WTC11 (cell line): ENCODE data around the gene PTPN7. TPM values are rescaled to one million over a fixed set of nuclear protein-coding genes. Genes with fewer than 3 reads are reported as not detected.
"Not testable (repeated sequence)": the region's sequence is repeated elsewhere in the genome, so short reads cannot be mapped to it uniquely, and the experiment has no call there.

Experiments
- ATAC-seq: fragments of 200-7000 bp; cut with Tn5 transposase; 2 replicates; pipeline ENCODE4 v1.10.0; 2021; ENCODE audit warnings: mild to moderate bottlenecking, moderate library complexity
- CTCF ChIA-PET: fragments of 300-600 bp; sonication (Branson Sonifier 250); formaldehyde crosslinking; loops from one replicate; lab custom pipeline; 2021; ENCODE audit warnings: antibody characterized with exemption; lab: Charles Lee
- POLR2A ChIA-PET: fragments of 350-600 bp; sonication (Branson Sonifier 250); formaldehyde crosslinking; loops from one replicate; lab custom pipeline; 2021; ENCODE audit warnings: antibody characterized with exemption; lab: Charles Lee
- DNase-seq: peaks from one replicate; pipeline ENCODE4 v3.0.0; 2021; ENCODE audit warnings: low spot score
- H3K27ac Mint-ChIP-seq: 2 replicates; pipeline ENCODE4 v1.8.0; 2021; ENCODE audit warnings: mixed read lengths
- H3K27me3 Mint-ChIP-seq: 2 replicates; pipeline ENCODE4 v1.8.0; 2021; ENCODE audit warnings: low read depth, mild to moderate bottlenecking, moderate library complexity, mixed read lengths
- H3K36me3 Mint-ChIP-seq: 2 replicates; pipeline ENCODE4 v1.8.0; 2021; ENCODE audit warnings: mixed read lengths
- H3K4me1 Mint-ChIP-seq: 2 replicates; pipeline ENCODE4 v1.8.0; 2022; ENCODE audit warnings: mixed read lengths
- H3K4me3 Mint-ChIP-seq: 2 replicates; pipeline ENCODE4 v1.8.0; 2021; ENCODE audit warnings: mild to moderate bottlenecking, moderate library complexity, mixed read lengths
- H3K9me3 Mint-ChIP-seq: 2 replicates; pipeline ENCODE4 v1.8.0; 2021; ENCODE audit warnings: mixed read lengths
- FOXP1 ChIP-seq: sonication (generic); formaldehyde crosslinking; IDR thresholded peaks from 2 replicates; pipeline ENCODE4 v1.8.0; 2022; ENCODE audit warnings: missing genetic modification reagents, mild to moderate bottlenecking, moderate library complexity, borderline replicate concordance
- NFE2L1 ChIP-seq: sonication (generic); formaldehyde crosslinking; IDR thresholded peaks from 2 replicates; pipeline ENCODE4 v1.8.1; 2023; ENCODE audit warnings: missing genetic modification reagents
- NR1H2 ChIP-seq: sonication (generic); formaldehyde crosslinking; IDR thresholded peaks from 2 replicates; pipeline ENCODE4 v1.9.0; 2021; ENCODE audit warnings: mild to moderate bottlenecking, moderate library complexity, missing genetic modification reagents
- PRDM15 ChIP-seq: sonication (generic); formaldehyde crosslinking; IDR thresholded peaks from 2 replicates; pipeline ENCODE4 v1.8.0; 2022; ENCODE audit warnings: missing genetic modification reagents
- TEAD4 ChIP-seq: sonication (generic); formaldehyde crosslinking; IDR thresholded peaks from 2 replicates; pipeline ENCODE4 v1.8.0; 2022; ENCODE audit warnings: mild to moderate bottlenecking, missing genetic modification reagents
- ZNF121 ChIP-seq: sonication (generic); formaldehyde crosslinking; IDR thresholded peaks from 2 replicates; pipeline ENCODE4 v1.8.0; 2023; ENCODE audit warnings: missing genetic modification reagents
- ZNF138 ChIP-seq: sonication (generic); formaldehyde crosslinking; conservative IDR thresholded peaks from 2 replicates; pipeline ENCODE4 v1.8.1; 2022; ENCODE audit warnings: mild to moderate bottlenecking, moderate library complexity, missing genetic modification reagents
- ZNF317 ChIP-seq: sonication (generic); formaldehyde crosslinking; IDR thresholded peaks from 2 replicates; pipeline ENCODE4 v1.8.1; 2023; ENCODE audit warnings: low read depth, mild to moderate bottlenecking, moderate library complexity, missing genetic modification reagents, borderline replicate concordance
- ZNF396 ChIP-seq: fragments of 250-450 bp; sonication (Bioruptor Pico); IDR thresholded peaks from 2 replicates; pipeline ENCODE4 v1.8.0; 2021; ENCODE audit warnings: mild to moderate bottlenecking, moderate library complexity, borderline replicate concordance
- ZNF425 ChIP-seq: fragments of 250-450 bp; sonication (Bioruptor Pico); conservative IDR thresholded peaks from 2 replicates; pipeline ENCODE4 v1.9.0; 2021; ENCODE audit warnings: mild to moderate bottlenecking
- ZNF671 ChIP-seq: fragments of 250-450 bp; sonication (Bioruptor Pico); IDR thresholded peaks from 2 replicates; pipeline ENCODE4 v1.8.0; 2021; ENCODE audit warnings: mild to moderate bottlenecking
- total RNA-seq: library from RNA; stranded (reverse); gene quantifications from 3 replicates; pipeline ENCODE4 v1.2.3, GENCODE V29; 2021
- TF ChIP-seq, protein P1 (sequence below): sonication (generic); formaldehyde crosslinking; IDR thresholded peaks from 2 replicates; pipeline ENCODE4 v1.8.1; 2023; ENCODE audit warnings: mild to moderate bottlenecking, missing genetic modification reagents
- TF ChIP-seq, protein P2 (sequence below): sonication (generic); formaldehyde crosslinking; IDR thresholded peaks from 2 replicates; pipeline ENCODE4 v1.8.1; 2023; ENCODE audit warnings: mild to moderate bottlenecking, missing genetic modification reagents, moderate library complexity
- TF ChIP-seq, protein P3 (sequence below): sonication (generic); formaldehyde crosslinking; IDR thresholded peaks from 2 replicates; pipeline ENCODE4 v1.8.1; 2022; ENCODE audit warnings: missing genetic modification reagents, borderline replicate concordance

Gene PTPN7
- total RNA-seq, 1 experiment from 2014 or later = 0.98 TPM

GRCh38 chr1:202146279-202146678, 14.1 kb downstream of the PTPN7 start:
- H3K27ac Mint-ChIP-seq = no peak overlapping the region
- POLR2A ChIA-PET = no interaction called here
- no peaks in the 10 kb centered on the region for H3K9me3 Mint-ChIP-seq
- H3K36me3 Mint-ChIP-seq = no peaks in the 10 kb centered on the region
- CTCF ChIA-PET = interaction anchor here (1.1 to 1.5 kb wide), 2 partner anchors 9 to 23 kb away, joined by 3 to 15 read pairs; partner anchors contain the start of gene GPR37L1
- peak overlapping the region; percentile 14; the same call in 1 of the 2 replicates for H3K4me3 Mint-ChIP-seq
- TF ChIP-seq, protein P1, sequence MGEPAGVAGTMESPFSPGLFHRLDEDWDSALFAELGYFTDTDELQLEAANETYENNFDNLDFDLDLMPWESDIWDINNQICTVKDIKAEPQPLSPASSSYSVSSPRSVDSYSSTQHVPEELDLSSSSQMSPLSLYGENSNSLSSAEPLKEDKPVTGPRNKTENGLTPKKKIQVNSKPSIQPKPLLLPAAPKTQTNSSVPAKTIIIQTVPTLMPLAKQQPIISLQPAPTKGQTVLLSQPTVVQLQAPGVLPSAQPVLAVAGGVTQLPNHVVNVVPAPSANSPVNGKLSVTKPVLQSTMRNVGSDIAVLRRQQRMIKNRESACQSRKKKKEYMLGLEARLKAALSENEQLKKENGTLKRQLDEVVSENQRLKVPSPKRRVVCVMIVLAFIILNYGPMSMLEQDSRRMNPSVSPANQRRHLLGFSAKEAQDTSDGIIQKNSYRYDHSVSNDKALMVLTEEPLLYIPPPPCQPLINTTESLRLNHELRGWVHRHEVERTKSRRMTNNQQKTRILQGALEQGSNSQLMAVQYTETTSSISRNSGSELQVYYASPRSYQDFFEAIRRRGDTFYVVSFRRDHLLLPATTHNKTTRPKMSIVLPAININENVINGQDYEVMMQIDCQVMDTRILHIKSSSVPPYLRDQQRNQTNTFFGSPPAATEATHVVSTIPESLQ = no peak
- TF ChIP-seq NR1H2 (CRISPR knock-in tag) = no peak
- TF ChIP-seq, protein P2, sequence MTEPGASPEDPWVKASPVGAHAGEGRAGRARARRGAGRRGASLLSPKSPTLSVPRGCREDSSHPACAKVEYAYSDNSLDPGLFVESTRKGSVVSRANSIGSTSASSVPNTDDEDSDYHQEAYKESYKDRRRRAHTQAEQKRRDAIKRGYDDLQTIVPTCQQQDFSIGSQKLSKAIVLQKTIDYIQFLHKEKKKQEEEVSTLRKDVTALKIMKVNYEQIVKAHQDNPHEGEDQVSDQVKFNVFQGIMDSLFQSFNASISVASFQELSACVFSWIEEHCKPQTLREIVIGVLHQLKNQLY (CRISPR knock-in tag) = no peak
- TF ChIP-seq, protein P3, sequence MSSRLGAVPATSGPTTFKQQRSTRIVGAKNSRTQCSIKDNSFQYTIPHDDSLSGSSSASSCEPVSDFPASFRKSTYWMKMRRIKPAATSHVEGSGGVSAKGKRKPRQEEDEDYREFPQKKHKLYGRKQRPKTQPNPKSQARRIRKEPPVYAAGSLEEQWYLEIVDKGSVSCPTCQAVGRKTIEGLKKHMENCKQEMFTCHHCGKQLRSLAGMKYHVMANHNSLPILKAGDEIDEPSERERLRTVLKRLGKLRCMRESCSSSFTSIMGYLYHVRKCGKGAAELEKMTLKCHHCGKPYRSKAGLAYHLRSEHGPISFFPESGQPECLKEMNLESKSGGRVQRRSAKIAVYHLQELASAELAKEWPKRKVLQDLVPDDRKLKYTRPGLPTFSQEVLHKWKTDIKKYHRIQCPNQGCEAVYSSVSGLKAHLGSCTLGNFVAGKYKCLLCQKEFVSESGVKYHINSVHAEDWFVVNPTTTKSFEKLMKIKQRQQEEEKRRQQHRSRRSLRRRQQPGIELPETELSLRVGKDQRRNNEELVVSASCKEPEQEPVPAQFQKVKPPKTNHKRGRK (CRISPR knock-in tag) = no peak
- TF ChIP-seq ZNF671 (CRISPR knock-in tag) = no peak
- TF ChIP-seq NFE2L1 (CRISPR knock-in tag) = no peak
- TF ChIP-seq PRDM15 = no peak
- no peak for TF ChIP-seq FOXP1 (CRISPR knock-in tag)
- TF ChIP-seq ZNF425 = no peak
- TF ChIP-seq TEAD4 (CRISPR knock-in tag) = no peak
- TF ChIP-seq ZNF138 (CRISPR knock-in tag) = no peak
- no peak for TF ChIP-seq ZNF317 (CRISPR knock-in tag)
- TF ChIP-seq ZNF396 (CRISPR knock-in tag) = no peak
- H3K4me1 Mint-ChIP-seq = peaks cover 16% of the 10 kb centered on the region
- H3K27me3 Mint-ChIP-seq = peaks cover 7% of the 10 kb centered on the region
- ATAC-seq = no peak
- no peak for DNase-seq

DNA sequence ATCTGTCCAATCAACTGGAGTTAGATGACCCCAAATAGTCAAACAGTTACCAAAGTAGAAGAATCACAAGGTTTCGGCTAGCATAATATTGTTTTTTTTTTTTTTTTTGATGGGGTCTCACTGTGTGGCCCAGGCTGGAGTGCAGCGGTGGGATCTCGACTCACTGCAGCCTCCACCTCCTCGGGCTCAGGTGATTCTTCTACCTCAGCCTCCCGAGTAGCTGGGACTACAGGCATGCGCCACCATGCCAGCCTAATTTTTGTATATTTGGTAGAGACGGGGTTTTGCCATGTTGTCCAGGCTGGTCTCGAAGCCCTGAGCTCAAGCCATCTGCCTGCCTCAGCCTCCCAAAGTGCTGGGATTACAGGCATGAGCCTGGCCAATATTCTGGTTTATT, 14.7 kb downstream of the PTPN7 start:
- not testable (repeated sequence) for H3K27ac Mint-ChIP-seq, ATAC-seq

More for the DNA sequence above, 14.7 kb downstream of the PTPN7 start:
- H3K9me3 Mint-ChIP-seq, POLR2A ChIA-PET, H3K36me3 Mint-ChIP-seq, DNase-seq, H3K27me3 Mint-ChIP-seq: not testable (repeated sequence)
- Mint-ChIP-seq H3K4me1 (peaks cover 16% of the 10 kb centered on the region), H3K4me3 (peak overlapping the region; percentile 73)
- CTCF ChIA-PET = interaction anchor here (1.5 kb wide), 1 partner anchor 9 kb away, joined by 15 read pairs; no protein-coding TSS in a partner anchor
- peak; percentile 49; the same call in 1 of the 2 replicates for TF ChIP-seq ZNF121 (CRISPR knock-in tag)
